HepG2 (cell line): ENCODE results near the gene MSH4. TPM values are rescaled to one million over a fixed set of nuclear protein-coding genes. Genes with fewer than 3 reads are reported as not detected.
A peak's percentile ranks its signal among the peaks of the same experiment; 100 is the strongest.

Experiments
- ATAC-seq: fragments of 200-7000 bp; cut with Tn5 transposase; 3 replicates; pipeline ENCODE4 v1.9.1; 2020; ENCODE audit warnings: mild to moderate bottlenecking, moderate library complexity
- BruUV-seq: library from RNA; stranded (reverse); fragments of 400-500 nt; replicated peaks from 2 replicates; lab custom pipeline; 2021; lab: Mats Ljungman, UMichigan
- CTCF ChIA-PET: fragments of 300-600 bp; formaldehyde crosslinking; extraction: SDS; loops from one replicate; lab custom pipeline; 2021; ENCODE audit warnings: low total read pairs, inconsistent platforms, low intra/inter-chr PET ratio; lab: Yijun Ruan, JAX
- POLR2A ChIA-PET: fragments of 350-600 bp; sonication (Branson Sonifier 250); formaldehyde crosslinking; loops from one replicate; lab custom pipeline; 2020; ENCODE audit warnings: antibody characterized with exemption, inconsistent platforms; lab: Yijun Ruan, JAX
- DNase-seq: peaks from one replicate; pipeline ENCODE4 v3.0.0-alpha.2; 2015; ENCODE audit warnings: low spot score
- FAIRE-seq: peaks from 3 replicates; lab custom pipeline; 2011; peaks lifted over from hg19 to GRCh38; lab: Jason Lieb, UNC
- H2AFZ ChIP-seq: one replicate; pipeline ENCODE4 v1.6.1; 2011; ENCODE audit warnings: low read length, inconsistent platforms
- H3K27ac ChIP-seq: fragments of 300-600 bp; 3 replicates; pipeline ENCODE4 v1.8.0; 2011; ENCODE audit warnings: mixed run types, mild to moderate bottlenecking, mixed read lengths, low read length, inconsistent platforms; ENCODE audit not compliant: insufficient read depth; ENCODE audit errors: extremely low read length
- H3K27me3 ChIP-seq, 2 experiments: fragments of 200-600 bp in 1 of 2; 2 replicates in 1 of 2; 3 replicates in 1 of 2; pipeline versions ENCODE4 v1.6.0 to v1.8.0; 2011; ENCODE audit warnings: low read length in 2 of 2, mild to moderate bottlenecking in 2 of 2, moderate library complexity in 2 of 2, inconsistent platforms in 1 of 2; ENCODE audit not compliant: insufficient read depth in 2 of 2, control insufficient read depth in 1 of 2
- H3K36me3 ChIP-seq, 2 experiments: fragments of 200-600 bp in 1 of 2; replicated peaks in 1 of 2; 2 replicates in 1 of 2; 3 replicates in 1 of 2; pipeline versions ENCODE4 v1.5.1 to v1.8.0; 2011; ENCODE audit warnings: low read length in 2 of 2, inconsistent platforms in 1 of 2; ENCODE audit not compliant: insufficient read depth in 2 of 2, control insufficient read depth in 1 of 2
- H3K4me1 ChIP-seq: 2 replicates; pipeline ENCODE4 v1.5.1; 2012; ENCODE audit warnings: low read length, inconsistent platforms; ENCODE audit not compliant: insufficient read depth
- H3K4me2 ChIP-seq: 2 replicates; pipeline ENCODE4 v1.6.0; 2011; ENCODE audit warnings: low read depth, low read length, inconsistent platforms
- H3K4me3 ChIP-seq, 3 experiments: fragments of 200-600 bp in 1 of 3; sonication (generic), shearing (Covaris generic) in 1 of 3; replicated peaks in 1 of 3; 2 replicates each; pipeline ENCODE4 v1.5.1; 2011 to 2016; ENCODE audit warnings: low read length in 3 of 3, inconsistent platforms in 2 of 3, low read depth in 2 of 3, mild to moderate bottlenecking in 2 of 3, control low read depth in 1 of 3, mixed read lengths in 1 of 3; ENCODE audit not compliant: insufficient read depth in 1 of 3
- H3K79me2 ChIP-seq: one replicate; pipeline ENCODE4 v1.6.1; 2011; ENCODE audit warnings: low read length, inconsistent platforms; ENCODE audit not compliant: insufficient read depth
- H3K9ac ChIP-seq: 2 replicates; pipeline ENCODE4 v1.6.0; 2011; ENCODE audit warnings: mild to moderate bottlenecking, low read depth, low read length, inconsistent platforms; ENCODE audit not compliant: insufficient read depth
- H3K9me3 ChIP-seq: 2 replicates; pipeline ENCODE4 v1.5.1; 2012; ENCODE audit warnings: mild to moderate bottlenecking, low read length
- H4K20me1 ChIP-seq: 2 replicates; pipeline ENCODE4 v1.6.0; 2011; ENCODE audit warnings: inconsistent platforms, mild to moderate bottlenecking, low read length, moderate library complexity; ENCODE audit not compliant: insufficient read depth
- MAFF ChIP-seq: IDR thresholded peaks from 2 replicates; pipeline ENCODE4 v1.6.1; 2011; ENCODE audit warnings: low read depth, low read length, improper control_type of control experiment
- MAFK ChIP-seq, 2 experiments: IDR thresholded peaks in 1 of 2; conservative IDR thresholded peaks in 1 of 2; 2 replicates each; pipeline ENCODE4 v1.6.1; 2011; ENCODE audit warnings: improper control_type of control experiment in 2 of 2, low read length in 2 of 2
- PHF5A ChIP-seq: IDR thresholded peaks from one replicate; pipeline ENCODE4 v1.6.1; 2018; ENCODE audit warnings: low read depth, missing genetic modification reagents; ENCODE audit not compliant: unreplicated experiment
- SATB2 ChIP-seq: sonication (generic); formaldehyde crosslinking; IDR thresholded peaks from 2 replicates; pipeline ENCODE4 v1.5.0; 2020; ENCODE audit warnings: missing genetic modification reagents
- ZBTB21 ChIP-seq: sonication (generic); formaldehyde crosslinking; IDR thresholded peaks from 2 replicates; pipeline ENCODE4 v1.4.0; 2020; ENCODE audit warnings: missing genetic modification reagents
- ZBTB38 ChIP-seq: sonication (generic); formaldehyde crosslinking; IDR thresholded peaks from 2 replicates; pipeline ENCODE4 v1.5.1; 2020; ENCODE audit warnings: mild to moderate bottlenecking, missing genetic modification reagents
- ZNF660 ChIP-seq: sonication (generic); formaldehyde crosslinking; IDR thresholded peaks from 2 replicates; pipeline ENCODE4 v1.5.1; 2020; ENCODE audit warnings: mild to moderate bottlenecking, low read depth, missing genetic modification reagents, borderline replicate concordance
- ZSCAN31 ChIP-seq: sonication (generic); formaldehyde crosslinking; IDR thresholded peaks from 2 replicates; pipeline ENCODE4 v1.5.0; 2020; ENCODE audit warnings: low read depth, mild to moderate bottlenecking, missing genetic modification reagents
- in situ Hi-C: cut with HindIII; loops from 2 replicates; pipeline ENCODE4 v1.10.0; 2017; ENCODE audit warnings: low pct_unique_long_range_greater_than_20kb; ENCODE audit not compliant: extremely low pct_ligation_motif_present
- intact Hi-C: fragments of 100-400 bp; cut with micrococcal nuclease; formaldehyde crosslinking; loops from one replicate; pipeline ENCODE4 v1.10.0; 2022; ENCODE audit not compliant: unreplicated experiment
- polyA plus RNA-seq, 8 experiments: library from polyadenylated mRNA; depleted of rRNA in 3 of 8; stranded (reverse) in 7 of 8; unstranded in 1 of 8; fragments of >200 nt; fragmentation: Illumina TruSeq in 4 of 8; extraction: Trizol in 4 of 8; gene quantifications; 2 replicates each; pipeline versions ENCODE4 v1.2.1 to v1.2.3, GENCODE V29; 2011 to 2016; ENCODE audit warnings: low read depth in 4 of 8, missing spikeins in 1 of 8, mixed read lengths in 1 of 8; ENCODE audit not compliant: insufficient read depth in 1 of 8
- small RNA-seq, 3 experiments: library from RNA; depleted of rRNA; stranded (forward); fragments of <200 nt; gene quantifications; one replicate each; pipeline ENCODE3, GENCODE V24; 2012; ENCODE audit warnings: low read depth in 2 of 3, low replicate concordance in 1 of 3; ENCODE audit not compliant: insufficient read length in 3 of 3, insufficient read depth in 2 of 3
- total RNA-seq, 5 experiments: library from RNA; depleted of rRNA; stranded (reverse); fragments of >200 nt; fragmentation: Illumina TruSeq; extraction: Trizol; gene quantifications; 2 replicates each; pipeline ENCODE4 v1.2.3, GENCODE V29; 2016; ENCODE audit warnings: low read depth in 1 of 5

Gene MSH4
- total and polyA plus RNA-seq, 2 of the 13 experiments (the other 11 are each of a cell fraction or from before 2014, with no cell fraction given) = 0.01 to 0.09 TPM

DNA sequence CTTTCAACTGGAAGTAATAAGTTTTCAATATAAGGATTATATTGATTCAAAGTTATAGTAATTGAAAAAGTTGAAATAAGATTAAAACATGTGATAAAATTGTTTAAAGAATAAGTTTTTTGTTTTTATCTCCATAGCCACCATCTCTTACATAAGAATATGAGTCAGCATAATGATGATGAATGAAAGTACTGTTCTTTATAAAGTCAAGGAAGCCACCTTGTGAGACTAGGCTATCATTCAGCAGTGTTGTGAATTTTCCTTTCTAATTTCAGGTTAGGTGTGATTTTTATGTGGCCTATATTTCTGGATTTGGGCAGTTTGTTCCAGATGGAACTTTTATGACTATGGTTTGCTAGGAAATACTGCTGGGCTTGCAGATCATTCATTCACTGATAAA, 157.9 kb downstream of the MSH4 start:
- FAIRE-seq (no peak), DNase-seq (no peak)
- BruUV-seq = no TSS peak
- H3K36me3 ChIP-seq = no peaks in the 10 kb centered on the region
- H3K27ac ChIP-seq = no peak overlapping the region
- no peak for TF ChIP-seq ZNF660
- no peak for TF ChIP-seq ZSCAN31 (CRISPR knock-in tag)
- TF ChIP-seq ZBTB21 (CRISPR knock-in tag) = no peak
- no peak for TF ChIP-seq PHF5A (CRISPR knock-in tag)
- peak; percentile 33; the same call in 1 of the 2 replicates for TF ChIP-seq MAFF
- no peak for TF ChIP-seq ZBTB38 (CRISPR knock-in tag)
- peak; percentile 25 to 52; a peak in 2 of 4 replicates for TF ChIP-seq MAFK (conservative IDR thresholded peaks at IDR 0.05 in 1 of 2, IDR thresholded peaks at IDR 0.05 in 1 of 2; ENCODE audit: low read length in 2 of 2)
- TF ChIP-seq SATB2 (CRISPR knock-in tag) = no peak
- TF ChIP-seq, all 625 proteins: peak for 2
- Histone ChIP-seq H3K4me1 (peaks cover 15% of the 10 kb centered on the region), H3K9ac (no peak overlapping the region), H4K20me1 (no peaks in the 10 kb centered on the region), H3K9me3 (no peaks in the 10 kb centered on the region), H3K27me3 (no peaks in the 10 kb centered on the region), H2AFZ (no peak overlapping the region), H3K4me2 (no peak overlapping the region), H3K4me3 (no peak overlapping the region), H3K79me2 (no peaks in the 10 kb centered on the region)
- ChIA-PET POLR2A (no interaction called here), CTCF (no interaction called here)
- ATAC-seq = no peak
- intact Hi-C loops (no loop called here), in situ Hi-C loops (no loop called here)

Small RNA genes within 50 kb of the gene (small RNA-seq; reads per million reads assigned to genes)
- gene SNORD45A (0 reads per million in 3 experiments), gene SNORD45B (0 reads per million in 3 experiments), gene SNORD45C (0 reads per million in 3 experiments)

Other genes starting within 250 kb of the MSH4 start
- 4.2 and 8.0 TPM in 2 replicates for gene SLC44A5, start 185.8 kb upstream of the MSH4 start, total RNA-seq (2016; rRNA removed; fragmentation: Illumina TruSeq; extraction: Trizol)
- 13.9 and 16.0 TPM in 2 replicates for gene SLC44A5, start 185.8 kb upstream of the MSH4 start, polyA plus RNA-seq (2011; rRNA removed)
- 92.2 and 133 TPM in 2 replicates for gene ACADM, start 72.2 kb upstream of the MSH4 start, total RNA-seq (2016; rRNA removed; fragmentation: Illumina TruSeq; extraction: Trizol)
- 37.1 and 43.7 TPM in 2 replicates for gene ACADM, start 72.2 kb upstream of the MSH4 start, polyA plus RNA-seq (2011; rRNA removed)
- gene RABGGTB, start 10.6 kb upstream of the MSH4 start, total RNA-seq (2016; rRNA removed; fragmentation: Illumina TruSeq; extraction: Trizol) = 269 and 290 TPM in 2 replicates
- gene RABGGTB, start 10.6 kb upstream of the MSH4 start, polyA plus RNA-seq (2011; rRNA removed) = 143 and 185 TPM in 2 replicates
- gene ASB17, start 135.5 kb downstream of the MSH4 start, total RNA-seq (2016; rRNA removed; fragmentation: Illumina TruSeq; extraction: Trizol) = not detected in 2 replicates
- gene ASB17, start 135.5 kb downstream of the MSH4 start, polyA plus RNA-seq (2011; rRNA removed) = not detected in 2 replicates